ENCODE data around the gene ZNF654. TPM values are rescaled to one million over a fixed set of nuclear protein-coding genes. Genes with fewer than 3 reads are reported as not detected.

The ZNF654 gene
- total and polyA plus RNA-seq, 10 of the 15 experiments (the other 5 are each of a cell fraction or from before 2014, with no cell fraction given), result 2.7 to 14.2 (median 10.0) TPM

DNA sequence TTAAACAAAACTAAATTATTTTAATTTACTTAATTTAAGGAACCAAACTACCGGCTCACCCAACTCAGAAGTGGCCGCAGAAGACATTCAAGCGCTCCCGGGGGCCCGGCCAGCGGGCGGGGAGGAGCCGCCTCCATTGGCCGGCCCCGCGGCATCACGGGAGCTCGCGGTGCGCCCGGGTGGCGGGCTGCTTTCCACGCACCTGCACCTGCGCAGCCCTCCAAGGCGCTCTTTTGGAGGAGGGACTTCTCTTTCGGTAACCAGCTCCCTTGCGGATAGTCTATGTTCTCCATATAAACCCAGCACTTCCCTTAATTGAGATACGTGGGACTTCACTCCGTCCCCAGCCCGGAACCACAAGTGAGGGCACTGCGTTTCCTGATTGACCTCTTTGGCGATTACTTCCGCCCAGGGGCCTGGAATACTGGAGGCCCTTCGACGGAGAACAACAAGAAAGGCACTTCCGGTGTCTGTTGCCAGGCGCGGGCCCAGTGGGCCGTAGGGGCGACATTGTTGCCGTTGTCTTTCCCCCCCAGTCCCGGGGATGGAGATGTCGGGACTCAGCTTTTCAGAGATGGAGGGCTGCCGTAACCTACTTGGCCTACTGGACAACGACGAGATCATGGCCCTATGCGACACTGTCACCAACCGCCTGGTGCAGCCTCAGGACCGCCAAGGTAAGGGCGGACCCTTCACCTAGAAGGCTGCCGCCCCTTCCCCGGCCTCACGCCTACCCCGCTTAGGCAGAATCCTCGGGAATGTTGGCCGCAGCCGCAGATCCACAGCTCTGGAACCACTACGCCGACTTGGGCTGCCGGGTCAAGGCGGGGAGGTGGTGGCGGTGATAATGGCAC is 90.7 kb downstream of the ZNF654 start, which contains the start of gene C3orf38 (continued):
- TF ChIP-seq, protein P1, sequence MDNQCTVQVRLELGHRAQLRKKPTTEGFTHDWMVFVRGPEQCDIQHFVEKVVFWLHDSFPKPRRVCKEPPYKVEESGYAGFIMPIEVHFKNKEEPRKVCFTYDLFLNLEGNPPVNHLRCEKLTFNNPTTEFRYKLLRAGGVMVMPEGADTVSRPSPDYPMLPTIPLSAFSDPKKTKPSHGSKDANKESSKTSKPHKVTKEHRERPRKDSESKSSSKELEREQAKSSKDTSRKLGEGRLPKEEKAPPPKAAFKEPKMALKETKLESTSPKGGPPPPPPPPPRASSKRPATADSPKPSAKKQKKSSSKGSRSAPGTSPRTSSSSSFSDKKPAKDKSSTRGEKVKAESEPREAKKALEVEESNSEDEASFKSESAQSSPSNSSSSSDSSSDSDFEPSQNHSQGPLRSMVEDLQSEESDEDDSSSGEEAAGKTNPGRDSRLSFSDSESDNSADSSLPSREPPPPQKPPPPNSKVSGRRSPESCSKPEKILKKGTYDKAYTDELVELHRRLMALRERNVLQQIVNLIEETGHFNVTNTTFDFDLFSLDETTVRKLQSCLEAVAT (IDR thresholded peaks at IDR 0.05), result peak; percentile 65
- TF ChIP-seq NRF1 (conservative IDR thresholded peaks at IDR 0.05; ENCODE audit: low read depth, low read length) (peak; percentile 68), ASH2L (IDR thresholded peaks at IDR 0.05; ENCODE audit: borderline replicate concordance, low read depth) (no peak), FOXK2 (IDR thresholded peaks at IDR 0.05) (no peak), HCFC1 (IDR thresholded peaks at IDR 0.05; ENCODE audit: low read length) (peak; percentile 75), ZZZ3 (IDR thresholded peaks at IDR 0.05; ENCODE audit: control insufficient read depth, insufficient read length, low read depth) (no peak), ATF7 (IDR thresholded peaks at IDR 0.05; ENCODE audit: low read depth) (peak; percentile 55), NR2F1 (conservative IDR thresholded peaks at IDR 0.05) (peak; percentile 82), JUND (IDR thresholded peaks at IDR 0.05; ENCODE audit: low read depth, low read length) (no peak), DPF2 (IDR thresholded peaks at IDR 0.05) (peak; percentile 63; the same call in 1 of the 2 replicates), CHD2 (IDR thresholded peaks at IDR 0.05; ENCODE audit: borderline replicate concordance, low read depth, low read length) (peak; percentile 44; the same call in 1 of the 2 replicates), POU2F2 (IDR thresholded peaks at IDR 0.05; ENCODE audit: borderline replicate concordance, low read depth, low read length) (peak; percentile 80; the same call in 2 of the 3 replicates), NFYA (IDR thresholded peaks at IDR 0.05; ENCODE audit: borderline replicate concordance, low read depth, low read length) (no peak), SREBF1 (IDR thresholded peaks at IDR 0.05; ENCODE audit: low read length) (peak; percentile 58), TCF3 (IDR thresholded peaks at IDR 0.05; ENCODE audit: borderline replicate concordance, insufficient read depth, low read depth, low read length) (no peak), GABPA (IDR thresholded peaks at IDR 0.05; ENCODE audit: low read depth) (peak; percentile 98), MYB (IDR thresholded peaks at IDR 0.05; ENCODE audit: borderline replicate concordance, low read depth, low read length) (peak; percentile 20; the same call in 1 of the 2 replicates)
- TF ChIP-seq, protein P2, sequence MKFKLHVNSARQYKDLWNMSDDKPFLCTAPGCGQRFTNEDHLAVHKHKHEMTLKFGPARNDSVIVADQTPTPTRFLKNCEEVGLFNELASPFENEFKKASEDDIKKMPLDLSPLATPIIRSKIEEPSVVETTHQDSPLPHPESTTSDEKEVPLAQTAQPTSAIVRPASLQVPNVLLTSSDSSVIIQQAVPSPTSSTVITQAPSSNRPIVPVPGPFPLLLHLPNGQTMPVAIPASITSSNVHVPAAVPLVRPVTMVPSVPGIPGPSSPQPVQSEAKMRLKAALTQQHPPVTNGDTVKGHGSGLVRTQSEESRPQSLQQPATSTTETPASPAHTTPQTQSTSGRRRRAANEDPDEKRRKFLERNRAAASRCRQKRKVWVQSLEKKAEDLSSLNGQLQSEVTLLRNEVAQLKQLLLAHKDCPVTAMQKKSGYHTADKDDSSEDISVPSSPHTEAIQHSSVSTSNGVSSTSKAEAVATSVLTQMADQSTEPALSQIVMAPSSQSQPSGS (IDR thresholded peaks at IDR 0.05; ENCODE audit: low read length), result no peak
- TF ChIP-seq, protein P3, sequence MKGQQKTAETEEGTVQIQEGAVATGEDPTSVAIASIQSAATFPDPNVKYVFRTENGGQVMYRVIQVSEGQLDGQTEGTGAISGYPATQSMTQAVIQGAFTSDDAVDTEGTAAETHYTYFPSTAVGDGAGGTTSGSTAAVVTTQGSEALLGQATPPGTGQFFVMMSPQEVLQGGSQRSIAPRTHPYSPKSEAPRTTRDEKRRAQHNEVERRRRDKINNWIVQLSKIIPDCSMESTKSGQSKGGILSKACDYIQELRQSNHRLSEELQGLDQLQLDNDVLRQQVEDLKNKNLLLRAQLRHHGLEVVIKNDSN (IDR thresholded peaks at IDR 0.05; ENCODE audit: borderline replicate concordance, extremely low read length, insufficient read depth, low read depth, low read length), result no peak
- TF ChIP-seq, protein P4, sequence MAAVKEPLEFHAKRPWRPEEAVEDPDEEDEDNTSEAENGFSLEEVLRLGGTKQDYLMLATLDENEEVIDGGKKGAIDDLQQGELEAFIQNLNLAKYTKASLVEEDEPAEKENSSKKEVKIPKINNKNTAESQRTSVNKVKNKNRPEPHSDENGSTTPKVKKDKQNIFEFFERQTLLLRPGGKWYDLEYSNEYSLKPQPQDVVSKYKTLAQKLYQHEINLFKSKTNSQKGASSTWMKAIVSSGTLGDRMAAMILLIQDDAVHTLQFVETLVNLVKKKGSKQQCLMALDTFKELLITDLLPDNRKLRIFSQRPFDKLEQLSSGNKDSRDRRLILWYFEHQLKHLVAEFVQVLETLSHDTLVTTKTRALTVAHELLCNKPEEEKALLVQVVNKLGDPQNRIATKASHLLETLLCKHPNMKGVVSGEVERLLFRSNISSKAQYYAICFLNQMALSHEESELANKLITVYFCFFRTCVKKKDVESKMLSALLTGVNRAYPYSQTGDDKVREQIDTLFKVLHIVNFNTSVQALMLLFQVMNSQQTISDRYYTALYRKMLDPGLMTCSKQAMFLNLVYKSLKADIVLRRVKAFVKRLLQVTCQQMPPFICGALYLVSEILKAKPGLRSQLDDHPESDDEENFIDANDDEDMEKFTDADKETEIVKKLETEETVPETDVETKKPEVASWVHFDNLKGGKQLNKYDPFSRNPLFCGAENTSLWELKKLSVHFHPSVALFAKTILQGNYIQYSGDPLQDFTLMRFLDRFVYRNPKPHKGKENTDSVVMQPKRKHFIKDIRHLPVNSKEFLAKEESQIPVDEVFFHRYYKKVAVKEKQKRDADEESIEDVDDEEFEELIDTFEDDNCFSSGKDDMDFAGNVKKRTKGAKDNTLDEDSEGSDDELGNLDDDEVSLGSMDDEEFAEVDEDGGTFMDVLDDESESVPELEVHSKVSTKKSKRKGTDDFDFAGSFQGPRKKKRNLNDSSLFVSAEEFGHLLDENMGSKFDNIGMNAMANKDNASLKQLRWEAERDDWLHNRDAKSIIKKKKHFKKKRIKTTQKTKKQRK (IDR thresholded peaks at IDR 0.05; ENCODE audit: low read depth, low read length), result no peak
